PC-3 (cell line): ENCODE measurements around the gene COP1. TPM values are rescaled to one million over a fixed set of nuclear protein-coding genes. Genes with fewer than 3 reads are reported as not detected.

Experiments
- ATAC-seq: fragments of 200-7000 bp; cut with Tn5 transposase; 2 replicates; pipeline ENCODE4 v1.9.1; 2020; ENCODE audit warnings: mild to moderate bottlenecking, moderate library complexity
- BruUV-seq: library from RNA; stranded (reverse); fragments of 400-500 nt; replicated peaks from 2 replicates; lab custom pipeline; 2021; lab: Mats Ljungman, UMichigan
- CTCF ChIA-PET: fragments of 300-600 bp; sonication (Branson Sonifier 250); formaldehyde crosslinking; loops from one replicate; lab custom pipeline; 2022; ENCODE audit warnings: antibody characterized with exemption; lab: Charles Lee
- POLR2A ChIA-PET: fragments of 300-600 bp; sonication (Branson Sonifier 250); formaldehyde crosslinking; loops from one replicate; lab custom pipeline; 2022; ENCODE audit warnings: antibody characterized with exemption; ENCODE audit not compliant: unreplicated experiment; lab: Charles Lee
- DNase-seq: peaks from one replicate; pipeline ENCODE4 v3.0.0-alpha.2; 2015
- H2AFZ ChIP-seq: fragments of 300-600 bp; sonication (generic); 2 replicates; pipeline ENCODE4 v1.6.0; 2016; ENCODE audit warnings: antibody characterized with exemption, low read length
- H3F3A ChIP-seq: fragments of 300-600 bp; sonication (generic); one replicate; pipeline ENCODE4 v1.6.0; 2017; ENCODE audit warnings: antibody characterized with exemption, low read length, control low read depth, mild to moderate bottlenecking; ENCODE audit not compliant: unreplicated experiment
- H3K27ac ChIP-seq: fragments of 300-600 bp; sonication (generic); 2 replicates; pipeline ENCODE4 v1.5.1; 2016; ENCODE audit warnings: mild to moderate bottlenecking, low read length
- H3K27me3 ChIP-seq: fragments of 300-600 bp; sonication (generic); 2 replicates; pipeline ENCODE4 v1.6.1; 2016; ENCODE audit warnings: low read length, mixed read lengths
- H3K36me3 ChIP-seq: fragments of 300-600 bp; sonication (generic); 2 replicates; pipeline ENCODE4 v1.6.1; 2016; ENCODE audit warnings: low read depth, mixed run types, low read length, mixed read lengths
- H3K4me1 ChIP-seq: fragments of 300-600 bp; sonication (generic); 2 replicates; pipeline ENCODE4 v1.5.1; 2016; ENCODE audit warnings: low read length; ENCODE audit not compliant: insufficient read depth
- H3K4me2 ChIP-seq: fragments of 300-600 bp; sonication (generic); 2 replicates; pipeline ENCODE4 v1.6.0; 2016; ENCODE audit warnings: low read length
- H3K4me3 ChIP-seq: fragments of 300-600 bp; sonication (generic); 2 replicates; pipeline ENCODE4 v1.5.1; 2016; ENCODE audit warnings: mild to moderate bottlenecking, low read length, mixed read lengths
- H3K79me2 ChIP-seq: fragments of 300-600 bp; sonication (generic); 2 replicates; pipeline ENCODE4 v1.6.1; 2017; ENCODE audit warnings: low read length, mixed read lengths
- H3K9ac ChIP-seq: fragments of 300-600 bp; sonication (generic); 2 replicates; pipeline ENCODE4 v1.6.0; 2016; ENCODE audit warnings: mild to moderate bottlenecking, low read length
- H3K9me2 ChIP-seq: fragments of 300-600 bp; sonication (generic); replicated peaks from 2 replicates; pipeline ENCODE4 v1.6.1; 2016; ENCODE audit warnings: mixed run types, low read length, mixed read lengths
- H3K9me3 ChIP-seq: fragments of 300-600 bp; sonication (generic); 2 replicates; pipeline ENCODE4 v1.6.1; 2016; ENCODE audit warnings: low read length, mixed read lengths
- H4K20me1 ChIP-seq: fragments of 300-600 bp; sonication (generic); 2 replicates; pipeline ENCODE4 v1.6.1; 2016; ENCODE audit warnings: low read length, mixed read lengths
- EZH2 ChIP-seq: fragments of 300-600 bp; sonication (generic); IDR thresholded peaks from one replicate; pipeline ENCODE4 v1.6.1; 2017; ENCODE audit warnings: antibody characterized with exemption, mild to moderate bottlenecking, low read length; ENCODE audit not compliant: unreplicated experiment
- EZH2phosphoT487 ChIP-seq: fragments of 300-600 bp; sonication (generic); IDR thresholded peaks from 2 replicates; pipeline ENCODE4 v1.6.1; 2018; ENCODE audit warnings: mild to moderate bottlenecking, antibody characterized with exemption, low read length, borderline replicate concordance
- intact Hi-C: fragments of 100-400 bp; cut with micrococcal nuclease; formaldehyde crosslinking; loops from 2 replicates; pipeline ENCODE4 v1.9.0; 2023
- total RNA-seq: library from RNA; depleted of rRNA; stranded (reverse); fragments of >200 nt; gene quantifications from 2 replicates; pipeline ENCODE4 v1.2.3, GENCODE V29; 2014
- TF ChIP-seq, protein P1 (sequence below): fragments of 300-600 bp; sonication (generic); conservative IDR thresholded peaks from 2 replicates; pipeline ENCODE4 v1.5.1; 2017; ENCODE audit warnings: antibody characterized with exemption, low read depth, mild to moderate bottlenecking, low read length

COP1 gene
- total RNA-seq, 1 experiment from 2014 or later: 16.6 TPM

DNA sequence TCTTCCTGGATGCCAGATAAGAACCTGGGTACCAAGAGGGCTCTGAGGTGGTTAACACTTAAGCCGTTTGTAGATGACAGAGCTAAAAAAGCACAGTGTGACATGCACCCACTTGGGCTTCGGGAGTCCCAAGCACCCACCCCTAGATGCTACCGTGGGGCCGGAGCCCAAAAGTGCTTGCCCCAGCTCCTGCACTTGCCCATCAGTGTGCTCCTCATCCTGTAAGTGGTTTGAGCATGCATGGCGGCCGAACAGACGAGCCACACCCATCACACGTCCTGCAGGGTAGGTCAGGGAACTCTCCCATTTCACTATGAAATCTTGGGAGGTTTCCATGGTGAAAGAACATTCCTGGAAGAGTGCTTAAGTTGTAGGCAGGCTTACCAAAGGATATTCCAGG lies 304.8 kb downstream of the COP1 start:
- Histone ChIP-seq H3K4me1 (no peaks in the 10 kb centered on the region), H4K20me1 (no peaks in the 10 kb centered on the region), H3K27ac (no peak overlapping the region), H3F3A (no peaks in the 10 kb centered on the region), H3K27me3 (no peaks in the 10 kb centered on the region), H3K36me3 (no peaks in the 10 kb centered on the region), H3K79me2 (no peaks in the 10 kb centered on the region), H3K4me3 (no peak overlapping the region), H3K4me2 (no peak overlapping the region), H3K9me3 (no peaks in the 10 kb centered on the region), H2AFZ (no peak overlapping the region), H3K9me2 (no peaks in the 10 kb centered on the region), H3K9ac (no peak overlapping the region)
- ATAC-seq: no peak
- BruUV-seq: no TSS peak
- intact Hi-C loops: no loop called here
- POLR2A ChIA-PET: no interaction called here
- CTCF ChIA-PET: no interaction called here
- TF ChIP-seq EZH2 (no peak), EZH2phosphoT487 (no peak)
- TF ChIP-seq, protein P1, sequence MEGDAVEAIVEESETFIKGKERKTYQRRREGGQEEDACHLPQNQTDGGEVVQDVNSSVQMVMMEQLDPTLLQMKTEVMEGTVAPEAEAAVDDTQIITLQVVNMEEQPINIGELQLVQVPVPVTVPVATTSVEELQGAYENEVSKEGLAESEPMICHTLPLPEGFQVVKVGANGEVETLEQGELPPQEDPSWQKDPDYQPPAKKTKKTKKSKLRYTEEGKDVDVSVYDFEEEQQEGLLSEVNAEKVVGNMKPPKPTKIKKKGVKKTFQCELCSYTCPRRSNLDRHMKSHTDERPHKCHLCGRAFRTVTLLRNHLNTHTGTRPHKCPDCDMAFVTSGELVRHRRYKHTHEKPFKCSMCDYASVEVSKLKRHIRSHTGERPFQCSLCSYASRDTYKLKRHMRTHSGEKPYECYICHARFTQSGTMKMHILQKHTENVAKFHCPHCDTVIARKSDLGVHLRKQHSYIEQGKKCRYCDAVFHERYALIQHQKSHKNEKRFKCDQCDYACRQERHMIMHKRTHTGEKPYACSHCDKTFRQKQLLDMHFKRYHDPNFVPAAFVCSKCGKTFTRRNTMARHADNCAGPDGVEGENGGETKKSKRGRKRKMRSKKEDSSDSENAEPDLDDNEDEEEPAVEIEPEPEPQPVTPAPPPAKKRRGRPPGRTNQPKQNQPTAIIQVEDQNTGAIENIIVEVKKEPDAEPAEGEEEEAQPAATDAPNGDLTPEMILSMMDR: no peak
- DNase-seq: no peak

- ChIA-PET CTCF (no interaction called here), POLR2A (no interaction called here)
- H3K79me2 ChIP-seq: no peaks in the 10 kb centered on the region
- ATAC-seq (no peak), DNase-seq (no peak)
- no peaks in the 10 kb centered on the region for H4K20me1 ChIP-seq
- no TSS peak for BruUV-seq
- no peaks in the 10 kb centered on the region for H3K27me3 ChIP-seq
- H3K9ac ChIP-seq: no peak overlapping the region
- H3F3A ChIP-seq: no peaks in the 10 kb centered on the region
- H2AFZ ChIP-seq: no peak overlapping the region
- no peak overlapping the region for H3K27ac ChIP-seq
- H3K36me3 ChIP-seq: no peaks in the 10 kb centered on the region
- TF ChIP-seq EZH2phosphoT487 (no peak), EZH2 (no peak)
- TF ChIP-seq, protein P1: no peak
- H3K4me1 ChIP-seq: no peaks in the 10 kb centered on the region
- no peaks in the 10 kb centered on the region for H3K9me2 ChIP-seq
- no peaks in the 10 kb centered on the region for H3K9me3 ChIP-seq
- intact Hi-C loops: no loop called here
- H3K4me2 ChIP-seq: no peak overlapping the region
- H3K4me3 ChIP-seq: no peak overlapping the region
Observed at GRCh38 chr1:175901076-175901836, 305.8 kb downstream of the COP1 start.

GRCh38 chr1:175900171-175900570 lies 306.9 kb downstream of the COP1 start:
- ChIA-PET POLR2A (no interaction called here), CTCF (no interaction called here)
- Histone ChIP-seq H3K9me3 (no peaks in the 10 kb centered on the region), H4K20me1 (no peaks in the 10 kb centered on the region), H3K27me3 (no peaks in the 10 kb centered on the region), H3F3A (no peaks in the 10 kb centered on the region), H3K9me2 (no peaks in the 10 kb centered on the region), H3K9ac (no peak overlapping the region), H3K36me3 (no peaks in the 10 kb centered on the region), H3K4me1 (no peaks in the 10 kb centered on the region), H3K4me3 (no peak overlapping the region), H3K27ac (no peak overlapping the region), H3K4me2 (no peak overlapping the region), H2AFZ (no peak overlapping the region), H3K79me2 (no peaks in the 10 kb centered on the region)
- DNase-seq: no peak
- BruUV-seq: no TSS peak
- ATAC-seq: no peak
- intact Hi-C loops: no loop called here
- TF ChIP-seq EZH2phosphoT487 (no peak), EZH2 (no peak)
- TF ChIP-seq, protein P1: no peak
